ENCODE data around the gene SHROOM4.

The SHROOM4 gene

DNA sequence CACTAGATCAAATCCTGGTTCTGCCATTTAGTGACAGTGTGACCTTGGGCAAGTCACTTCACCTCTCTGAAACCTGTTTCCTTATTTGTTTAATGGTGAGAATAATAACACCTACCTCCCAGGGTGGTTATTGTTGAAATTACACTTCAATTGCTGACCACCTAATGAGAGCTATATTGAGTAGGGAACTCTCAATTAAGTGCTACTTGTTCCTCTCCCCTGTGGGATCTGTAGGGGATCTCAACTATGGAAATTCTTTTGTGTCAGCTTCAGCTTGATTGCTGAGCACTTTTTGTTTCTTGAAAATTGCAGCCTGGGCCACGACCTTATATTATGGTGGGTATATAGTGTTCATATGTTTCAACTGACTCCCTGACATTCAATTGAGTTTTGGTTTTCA lies 102.1 kb downstream of the SHROOM4 start:
- in situ Hi-C loops (cut with MboI; ENCODE audit: low sequenced_read_pairs) = no loop called here

DNA sequence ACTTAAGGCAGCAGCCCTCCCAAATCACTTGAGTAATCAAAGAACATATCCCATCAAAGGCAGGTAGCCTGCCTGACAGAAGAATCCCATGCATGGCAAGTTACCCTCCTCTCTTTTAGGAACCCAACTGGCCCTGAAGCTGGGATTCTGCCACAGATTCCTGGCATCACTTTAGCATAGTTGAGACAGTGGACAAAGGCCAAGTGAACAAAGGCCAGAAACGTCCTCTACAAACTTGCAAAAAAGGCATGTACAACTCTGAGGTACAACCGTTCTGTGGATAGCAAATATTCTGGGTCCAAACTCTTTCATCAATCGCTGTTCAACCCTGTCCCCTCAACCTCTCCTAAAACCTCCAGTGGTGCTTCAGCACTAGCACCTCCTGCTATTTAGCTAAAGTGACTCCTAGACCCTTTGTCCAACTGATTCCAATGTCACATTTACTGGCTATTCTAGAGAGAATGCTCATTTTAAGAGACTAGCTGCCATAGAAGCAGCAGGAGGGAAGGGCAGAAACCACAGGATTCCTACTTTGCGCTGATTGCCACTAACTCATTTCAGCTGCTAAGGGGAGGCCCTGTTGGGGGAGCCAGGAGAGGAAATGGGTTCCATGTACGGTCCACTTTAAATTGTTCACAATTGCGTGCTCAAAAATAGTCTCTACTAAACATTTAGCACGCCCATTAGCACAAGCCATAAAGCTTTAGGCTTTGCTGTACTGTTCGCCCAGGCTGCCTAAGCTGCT lies 105.9 kb downstream of the SHROOM4 start:
- in situ Hi-C loops (cut with MboI; ENCODE audit: low sequenced_read_pairs) = no loop called here

DNA sequence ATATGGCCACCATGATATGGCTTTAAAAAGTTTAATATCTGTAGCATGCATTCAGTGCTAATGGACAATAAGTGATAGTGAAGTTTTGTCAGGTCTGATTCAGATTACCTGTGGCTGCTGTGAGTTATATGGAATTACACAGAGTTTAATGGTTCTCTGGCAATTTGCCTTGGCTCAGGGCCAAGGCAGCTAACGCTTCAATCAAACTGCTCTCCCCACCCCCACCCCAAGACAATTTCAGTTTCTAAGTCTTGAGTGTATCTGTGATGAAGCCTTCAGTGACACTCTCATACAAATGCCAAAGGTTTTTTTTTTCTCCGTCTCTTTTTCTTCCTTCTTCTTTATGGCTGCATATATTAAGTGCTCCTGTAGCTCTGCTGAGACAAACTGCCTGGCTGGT lies 106.6 kb downstream of the SHROOM4 start:
- in situ Hi-C loops (cut with MboI; ENCODE audit: low sequenced_read_pairs) = no loop called here

DNA sequence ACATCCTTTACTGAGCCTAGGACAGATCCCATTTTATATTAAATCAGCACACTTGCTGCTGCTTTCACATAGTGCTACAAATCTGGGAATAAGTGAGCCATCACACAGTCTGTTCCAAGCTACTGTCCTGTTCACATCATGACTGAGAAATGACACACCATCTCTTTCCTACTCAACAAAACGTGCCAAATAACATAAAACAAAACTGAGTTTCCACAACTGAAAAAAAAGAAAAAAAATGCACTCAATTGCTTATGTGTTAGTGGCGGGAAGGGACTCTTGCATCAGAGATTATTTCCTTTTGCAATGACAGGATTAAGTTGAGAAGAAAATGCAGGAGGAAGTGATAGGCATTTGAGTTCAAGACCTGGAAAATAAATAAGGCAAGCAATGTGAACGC lies 109.0 kb downstream of the SHROOM4 start:
- in situ Hi-C loops (cut with MboI; ENCODE audit: low sequenced_read_pairs) = no loop called here

DNA sequence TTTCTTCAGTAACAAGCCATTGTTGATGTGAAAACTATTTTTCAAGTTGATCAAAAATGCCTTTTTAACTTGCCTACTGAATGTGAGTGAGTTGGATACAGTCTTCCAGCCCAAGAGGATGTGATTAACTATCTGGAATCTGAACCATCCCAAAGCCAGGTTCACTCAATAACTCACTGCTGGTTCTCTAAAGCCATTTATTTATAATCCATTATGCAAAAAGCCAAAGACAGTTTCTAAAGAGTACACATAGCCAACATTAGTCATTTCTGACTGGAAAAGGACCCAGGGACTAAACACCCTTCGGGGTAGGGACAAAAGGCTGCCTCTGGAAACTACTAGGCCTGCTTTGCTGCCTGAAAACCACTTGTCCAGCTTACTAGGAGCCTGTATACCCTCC lies 109.6 kb downstream of the SHROOM4 start:
- in situ Hi-C loops (cut with MboI; ENCODE audit: low sequenced_read_pairs) = no loop called here

DNA sequence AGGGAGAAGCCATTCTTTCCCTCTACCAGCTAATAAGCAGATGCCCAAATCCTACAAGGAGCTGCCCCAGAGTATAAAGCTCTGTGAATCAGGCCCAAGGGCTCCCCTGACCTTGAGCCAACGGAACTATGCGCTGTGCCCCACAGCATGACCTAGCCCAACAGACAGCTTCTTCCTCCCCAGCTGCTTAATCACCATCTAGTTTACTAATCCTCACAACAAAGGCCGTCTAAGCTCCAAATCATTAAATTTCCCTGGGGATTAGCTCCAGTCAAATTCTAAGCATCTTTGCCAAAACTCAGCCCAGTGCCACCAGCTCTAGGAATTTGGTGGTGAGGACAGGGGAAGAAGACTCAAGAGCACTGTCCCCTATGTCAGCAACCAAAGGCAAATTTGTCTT lies 113.1 kb downstream of the SHROOM4 start:
- in situ Hi-C loops (cut with MboI; ENCODE audit: low sequenced_read_pairs) = no loop called here

DNA sequence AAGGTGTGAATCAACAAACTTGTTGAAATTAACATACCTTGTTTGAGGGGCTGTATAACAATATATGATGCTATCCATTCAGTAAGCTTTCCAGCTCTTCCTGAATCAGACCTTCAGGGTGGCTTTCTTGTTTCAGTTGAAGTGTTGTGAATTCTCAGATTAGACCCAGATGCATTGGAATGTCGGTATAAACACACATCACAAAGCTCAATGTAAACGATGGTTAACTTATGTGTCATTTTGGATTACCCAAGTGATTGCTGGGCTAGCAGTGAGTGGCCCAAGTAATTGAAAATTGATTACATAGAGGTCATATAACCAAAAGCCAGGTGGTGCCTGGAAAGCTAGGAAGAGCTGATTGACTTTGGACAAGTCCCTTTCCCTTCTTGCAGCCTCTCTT lies 115.0 kb downstream of the SHROOM4 start:
- in situ Hi-C loops (cut with MboI; ENCODE audit: low sequenced_read_pairs) = no loop called here

DNA sequence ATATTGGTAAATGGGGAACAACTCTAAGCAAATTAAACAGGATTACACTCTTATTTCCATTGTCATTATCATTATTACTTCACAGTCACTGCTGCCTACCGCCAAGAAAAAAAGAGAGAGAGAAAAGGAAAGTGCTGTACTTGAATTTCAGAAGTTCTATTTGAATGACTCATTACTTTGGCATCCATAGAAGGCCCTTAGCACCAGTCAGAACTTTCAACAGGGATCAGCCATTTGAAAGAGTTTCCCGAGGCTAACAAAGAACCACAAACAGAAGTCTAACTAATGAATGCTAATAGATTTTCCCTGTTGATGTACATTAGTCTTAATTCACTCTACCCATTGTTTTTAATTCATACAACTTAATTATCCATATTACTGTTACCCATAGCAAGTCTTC lies 116.3 kb downstream of the SHROOM4 start:
- in situ Hi-C loops (cut with MboI; ENCODE audit: low sequenced_read_pairs) = no loop called here

DNA sequence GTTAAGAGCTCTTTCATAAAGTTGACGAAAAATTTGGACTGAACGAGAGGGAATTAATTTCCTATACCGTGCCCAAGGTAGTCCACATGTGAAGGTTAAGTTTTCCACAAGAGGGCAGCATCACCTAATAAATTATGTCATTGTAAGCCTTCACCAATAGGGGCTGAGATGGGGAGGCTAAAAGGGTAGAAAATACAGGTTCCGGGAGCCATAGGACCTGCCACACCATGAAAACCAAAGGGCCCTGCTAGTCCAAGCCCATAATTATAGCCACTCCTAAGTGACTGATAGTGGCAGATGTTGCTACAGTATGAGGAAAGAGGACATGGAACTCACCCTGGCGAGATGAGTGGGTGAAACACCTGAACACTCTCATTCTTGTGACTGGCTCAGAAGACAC lies 122.2 kb downstream of the SHROOM4 start:
- in situ Hi-C loops (cut with MboI; ENCODE audit: low sequenced_read_pairs) = no loop called here

DNA sequence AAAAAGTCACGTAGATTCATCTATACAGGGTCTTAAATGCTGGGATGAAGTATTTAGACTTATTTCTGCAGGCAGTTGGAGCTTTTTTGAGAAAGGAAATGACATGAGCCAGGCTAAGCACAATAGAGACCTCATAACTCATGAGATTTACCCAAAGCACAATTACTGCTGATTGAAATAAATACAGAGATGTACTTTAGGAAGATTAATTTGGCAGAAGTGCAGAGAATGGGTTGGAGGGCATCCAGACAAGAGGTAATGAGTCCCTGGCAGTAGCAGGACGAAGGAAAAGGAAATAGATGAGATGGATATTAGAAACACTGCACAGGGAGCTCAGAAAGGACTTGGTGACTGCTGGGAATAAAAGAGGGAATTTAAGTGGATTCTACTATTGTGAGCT lies 129.1 kb downstream of the SHROOM4 start:
- in situ Hi-C loops (cut with MboI; ENCODE audit: low sequenced_read_pairs) = no loop called here

DNA sequence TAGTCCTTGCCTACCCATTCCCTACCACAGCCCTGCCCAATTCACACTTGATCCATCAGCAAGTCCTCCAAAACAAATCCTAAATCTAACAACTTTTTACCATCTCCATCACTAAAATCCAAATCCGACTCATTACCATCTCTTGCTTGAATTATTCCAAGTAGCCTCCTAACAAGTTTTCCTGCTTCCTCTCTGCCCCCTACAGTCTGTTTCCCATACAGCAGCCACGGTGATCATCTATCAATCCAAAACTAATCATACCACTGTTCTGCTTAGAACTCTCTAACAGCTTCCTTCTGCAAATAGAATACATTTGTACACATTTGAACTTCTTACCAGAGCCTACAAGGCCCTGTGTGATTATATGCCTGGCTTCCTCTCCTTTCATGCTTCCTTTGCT lies 133.0 kb downstream of the SHROOM4 start:
- in situ Hi-C loops (cut with MboI; ENCODE audit: low sequenced_read_pairs) = no loop called here

DNA sequence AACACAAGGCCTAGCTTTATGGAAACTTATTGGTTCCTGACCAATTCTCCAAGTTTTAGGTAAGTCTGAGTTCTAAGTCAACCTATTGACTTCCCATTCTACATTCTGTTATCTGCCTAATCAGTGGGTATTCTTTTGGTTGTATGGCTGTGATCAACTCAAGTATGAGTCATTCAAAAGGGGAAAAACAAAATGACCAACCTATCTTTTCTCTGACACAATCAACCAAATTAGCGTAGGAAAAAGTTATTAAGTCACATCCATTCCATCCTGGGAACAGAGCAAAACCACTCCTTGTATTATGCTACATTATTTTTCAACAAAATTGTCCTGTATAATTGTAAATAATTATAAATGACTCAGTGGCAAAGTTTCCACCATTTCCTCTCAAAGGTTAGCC lies 136.2 kb downstream of the SHROOM4 start:
- in situ Hi-C loops (cut with MboI; ENCODE audit: low sequenced_read_pairs) = no loop called here

DNA sequence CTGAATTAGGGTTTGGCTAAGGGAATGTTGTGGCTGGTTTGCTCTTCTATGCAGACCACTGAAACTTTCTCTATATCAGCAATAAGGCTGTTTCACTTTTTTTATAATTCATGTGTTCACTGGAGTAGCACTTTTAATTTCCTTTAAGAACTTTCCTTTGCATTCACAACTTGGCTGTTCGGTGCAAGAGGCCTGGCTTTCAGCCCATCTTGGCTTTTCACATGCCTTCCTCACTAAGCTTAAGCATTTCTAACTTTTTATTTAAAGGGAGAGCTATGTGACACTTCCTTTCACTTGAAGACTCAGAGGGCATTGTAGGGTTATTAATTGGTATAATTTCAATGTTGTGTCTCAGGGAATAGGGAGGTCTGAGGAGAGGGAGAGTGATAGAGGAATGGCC lies 142.3 kb downstream of the SHROOM4 start:
- in situ Hi-C loops (cut with MboI; ENCODE audit: low sequenced_read_pairs) = no loop called here

DNA sequence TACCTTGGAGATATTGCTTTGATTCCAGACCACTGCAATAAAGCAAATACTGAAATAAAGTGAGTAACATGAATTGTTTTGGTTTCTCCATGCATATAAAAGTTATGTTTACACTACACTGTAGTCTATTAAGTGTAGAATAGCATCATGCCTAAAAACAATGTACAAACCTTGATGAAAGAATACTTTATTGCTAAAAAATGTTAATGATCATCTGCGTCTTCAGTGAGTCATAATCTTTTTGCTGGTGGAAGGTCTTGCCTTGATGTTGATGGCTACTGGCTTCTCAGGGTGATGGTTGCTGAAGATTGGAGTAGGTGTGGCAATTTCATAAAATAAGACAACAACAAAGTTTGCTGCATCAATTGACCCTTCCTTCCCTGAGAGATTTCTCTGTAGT lies 145.1 kb downstream of the SHROOM4 start:
- in situ Hi-C loops (cut with MboI; ENCODE audit: low sequenced_read_pairs) = no loop called here

DNA sequence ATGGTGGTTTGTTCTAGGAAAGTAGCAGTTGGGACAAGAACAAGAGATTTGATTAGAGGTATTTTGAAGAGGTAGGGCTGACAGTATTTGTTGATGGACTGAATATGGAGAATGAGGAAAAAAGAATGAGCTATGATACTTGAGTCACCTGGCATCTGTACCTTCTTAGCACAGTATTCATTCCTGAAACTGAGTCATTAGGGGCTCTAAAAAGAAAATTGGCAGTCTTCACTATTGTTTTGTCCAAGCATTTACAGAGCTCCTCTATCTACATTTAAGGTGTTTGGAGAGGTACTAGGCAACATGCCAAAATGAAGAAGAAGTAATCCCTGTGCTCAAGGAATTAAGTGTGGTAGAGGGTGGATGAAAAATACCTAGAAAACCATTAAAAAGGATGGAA lies 165.8 kb downstream of the SHROOM4 start:
- in situ Hi-C loops (cut with MboI; ENCODE audit: low sequenced_read_pairs) = no loop called here

DNA sequence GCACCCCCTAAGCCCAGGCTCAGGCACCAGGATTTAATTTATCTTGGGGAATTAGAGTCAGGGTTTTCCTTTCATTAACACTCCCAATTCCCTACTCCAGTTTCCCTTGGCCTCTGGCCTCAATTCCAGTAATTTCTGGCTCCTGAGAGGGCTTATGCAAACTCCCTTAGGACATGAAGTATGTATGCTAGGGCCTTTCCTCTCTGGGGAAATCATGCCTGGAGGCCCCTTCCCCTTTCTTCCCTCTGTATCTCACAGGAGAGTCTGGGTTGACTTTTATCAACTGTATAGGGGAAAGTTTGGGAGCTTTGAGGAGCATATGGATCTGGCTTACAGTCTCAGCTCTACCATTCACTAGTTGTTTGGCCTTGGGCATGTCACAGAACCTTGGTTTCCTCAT lies 169.5 kb downstream of the SHROOM4 start:
- in situ Hi-C loops (cut with MboI; ENCODE audit: low sequenced_read_pairs) = no loop called here

DNA sequence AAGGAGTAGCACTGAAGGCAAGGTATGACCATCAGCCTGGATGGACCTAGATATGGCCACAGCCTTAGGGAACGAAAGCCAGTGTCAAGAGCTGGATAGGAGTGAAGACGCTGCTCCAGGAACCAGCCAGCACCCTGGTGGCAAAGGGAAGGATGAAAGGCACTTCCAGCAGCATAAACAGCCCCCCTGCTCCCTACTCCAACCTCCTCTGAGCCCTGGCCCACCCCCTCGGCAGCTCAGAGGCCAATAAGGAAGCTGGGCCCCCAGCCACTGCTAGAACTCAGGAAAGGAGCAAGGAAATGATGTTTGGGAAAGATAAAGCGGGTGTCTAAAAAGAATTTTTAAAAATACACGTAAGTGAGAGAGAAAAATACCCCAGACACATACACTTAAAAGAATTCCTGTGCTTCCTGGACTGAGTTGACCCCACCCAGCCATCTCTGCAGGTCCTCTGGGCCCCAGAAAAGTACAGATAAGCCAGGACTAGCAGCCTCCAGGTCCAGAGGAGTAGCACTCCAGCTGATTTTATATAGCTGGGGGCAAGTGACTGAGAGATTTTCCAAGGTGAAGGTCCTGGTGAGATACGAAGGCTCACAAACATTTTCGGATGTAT lies 170.4 kb downstream of the SHROOM4 start:
- in situ Hi-C loops (cut with MboI; ENCODE audit: low sequenced_read_pairs) = no loop called here

DNA sequence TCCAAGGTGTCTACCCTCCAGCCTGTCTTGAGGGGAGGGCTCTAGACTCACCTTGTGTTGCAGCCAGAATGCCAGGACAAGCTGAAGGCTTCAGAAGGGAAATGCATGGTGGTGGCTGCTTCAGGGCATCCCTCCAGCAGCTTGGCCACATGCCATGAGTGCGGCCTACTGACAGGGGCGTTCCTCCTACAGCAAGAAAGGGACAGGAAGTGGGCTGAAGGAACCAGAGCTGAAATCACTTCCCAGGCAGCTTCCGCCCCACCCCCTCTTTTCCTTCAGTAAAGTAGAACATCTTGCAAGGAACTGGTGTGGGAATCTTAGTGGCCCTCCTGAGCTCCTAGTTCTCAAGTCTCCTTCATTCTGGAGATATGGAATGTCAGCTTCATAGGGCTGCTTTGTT lies 175.9 kb downstream of the SHROOM4 start:
- in situ Hi-C loops (cut with MboI; ENCODE audit: low sequenced_read_pairs) = no loop called here

DNA sequence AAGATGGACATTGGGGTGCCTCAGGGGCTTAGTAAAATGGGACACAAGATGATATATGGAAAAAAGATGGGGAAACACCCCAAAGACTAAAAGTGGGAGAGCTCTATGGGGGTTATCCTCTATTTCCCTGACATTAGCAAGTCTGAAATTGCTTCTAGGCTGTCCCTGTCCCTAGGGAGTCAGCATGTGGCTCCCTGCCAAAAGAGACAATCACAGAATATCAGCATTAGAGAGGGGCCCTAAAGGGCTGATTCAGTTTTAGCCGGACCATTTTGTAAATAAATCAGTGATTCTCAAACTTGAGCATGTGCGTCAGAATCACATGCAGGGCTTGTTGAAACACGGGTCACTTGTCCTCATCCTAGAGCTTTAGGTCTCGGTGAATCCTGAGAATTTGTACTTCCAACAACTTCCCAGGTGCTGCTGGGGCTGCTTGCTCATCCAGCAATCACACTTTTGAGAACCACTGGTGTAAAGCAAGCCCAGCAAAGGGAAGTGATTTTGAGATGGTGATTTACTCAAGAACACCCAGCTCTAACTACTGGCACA lies 178.1 kb downstream of the SHROOM4 start:
- in situ Hi-C loops (cut with MboI; ENCODE audit: low sequenced_read_pairs) = no loop called here

DNA sequence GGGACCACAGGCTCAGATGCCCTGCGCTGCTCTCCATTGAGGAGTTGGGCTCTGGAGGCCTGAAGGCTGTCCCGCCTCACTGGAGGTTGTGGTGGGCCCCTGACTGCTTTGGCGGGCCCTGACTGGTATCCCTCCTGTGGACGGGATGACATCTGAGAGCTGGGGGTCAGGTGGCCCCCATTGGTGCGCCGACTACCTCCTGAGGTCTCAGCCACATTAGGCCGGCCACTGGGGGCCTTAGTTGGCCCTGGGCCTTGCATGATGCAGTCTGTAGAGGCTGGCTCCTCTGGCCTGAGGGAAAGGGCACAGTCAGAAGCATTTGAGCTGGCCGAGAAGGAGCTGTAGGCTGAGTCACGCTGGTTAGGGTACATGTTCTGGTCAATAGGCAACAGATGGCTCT lies 178.8 kb downstream of the SHROOM4 start:
- in situ Hi-C loops (cut with MboI; ENCODE audit: low sequenced_read_pairs) = no loop called here

DNA sequence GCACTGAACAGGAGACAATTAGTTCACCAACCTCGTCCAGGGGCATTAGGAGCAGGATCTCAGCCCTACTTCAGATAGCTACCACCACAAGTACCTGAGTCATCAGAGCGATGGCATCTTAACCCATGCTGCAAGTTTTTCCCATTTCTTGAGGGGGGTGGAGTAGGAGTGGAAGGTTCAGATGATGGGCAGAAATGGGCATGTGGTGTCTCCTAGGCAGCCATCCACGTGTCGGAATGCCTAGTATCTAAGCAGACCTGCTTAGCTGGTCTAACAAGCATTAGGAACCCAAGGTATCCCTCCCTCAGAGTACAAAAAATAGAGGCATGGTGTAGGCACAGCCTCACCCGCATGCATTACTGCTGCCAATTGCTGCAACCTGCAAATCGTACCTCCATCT lies 184.2 kb downstream of the SHROOM4 start:
- in situ Hi-C loops (cut with MboI; ENCODE audit: low sequenced_read_pairs) = no loop called here

DNA sequence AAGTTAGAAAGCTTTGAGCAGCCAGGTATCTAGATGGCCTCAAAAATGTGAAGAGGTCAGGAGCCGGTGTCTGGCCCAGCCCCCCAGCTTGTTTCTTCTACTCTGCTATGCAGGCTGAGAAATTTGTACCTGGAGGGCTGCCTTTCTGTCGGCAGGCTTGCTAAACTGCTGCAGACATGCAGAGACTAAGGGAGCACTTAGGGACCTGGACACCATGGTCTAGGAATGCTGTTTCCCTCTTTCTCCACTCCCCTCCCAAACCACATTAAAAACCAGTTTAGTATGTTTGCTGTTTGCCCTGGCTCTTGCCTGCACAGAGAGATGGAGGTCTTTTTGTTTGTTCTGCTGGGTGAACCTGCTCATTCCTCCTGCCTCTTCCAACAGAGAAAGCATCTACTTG lies 186.3 kb downstream of the SHROOM4 start:
- in situ Hi-C loops (cut with MboI; ENCODE audit: low sequenced_read_pairs) = no loop called here

DNA sequence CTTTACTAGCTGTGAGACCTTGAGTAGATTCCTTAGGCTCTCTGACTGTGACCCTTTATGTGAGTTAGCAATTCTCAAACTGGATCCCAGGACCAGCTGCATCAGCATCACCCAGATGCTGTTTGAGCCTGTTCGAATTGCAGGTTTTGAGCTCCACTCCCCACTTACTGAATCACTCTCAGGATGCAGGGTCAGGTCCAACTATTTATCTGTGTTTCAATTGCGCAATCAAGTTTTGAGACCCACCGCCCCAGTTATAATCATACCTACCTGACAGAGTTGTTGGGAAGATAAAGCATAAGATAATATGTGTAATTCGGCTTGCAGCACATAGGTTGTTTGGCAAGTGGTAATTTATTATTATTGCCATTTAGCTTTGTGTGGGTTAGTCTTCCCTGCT lies 187.6 kb downstream of the SHROOM4 start:
- in situ Hi-C loops (cut with MboI; ENCODE audit: low sequenced_read_pairs) = no loop called here

Data from hTERT RPE-1 (cell line).